Neural progenitor cell (in vitro differentiated cells): ENCODE measurements around the gene KCP.

Experiments
- EZH2phosphoT487 ChIP-seq: fragments of 200-600 bp; sonication (generic); IDR thresholded peaks from 2 replicates; pipeline ENCODE4 v1.6.1; 2017; ENCODE audit warnings: antibody characterized with exemption
- TF ChIP-seq, protein P1 (sequence below): fragments of 200-600 bp; sonication (generic); IDR thresholded peaks from 2 replicates; pipeline ENCODE4 v1.5.1; 2017; ENCODE audit warnings: antibody characterized with exemption, mild to moderate bottlenecking

DNA sequence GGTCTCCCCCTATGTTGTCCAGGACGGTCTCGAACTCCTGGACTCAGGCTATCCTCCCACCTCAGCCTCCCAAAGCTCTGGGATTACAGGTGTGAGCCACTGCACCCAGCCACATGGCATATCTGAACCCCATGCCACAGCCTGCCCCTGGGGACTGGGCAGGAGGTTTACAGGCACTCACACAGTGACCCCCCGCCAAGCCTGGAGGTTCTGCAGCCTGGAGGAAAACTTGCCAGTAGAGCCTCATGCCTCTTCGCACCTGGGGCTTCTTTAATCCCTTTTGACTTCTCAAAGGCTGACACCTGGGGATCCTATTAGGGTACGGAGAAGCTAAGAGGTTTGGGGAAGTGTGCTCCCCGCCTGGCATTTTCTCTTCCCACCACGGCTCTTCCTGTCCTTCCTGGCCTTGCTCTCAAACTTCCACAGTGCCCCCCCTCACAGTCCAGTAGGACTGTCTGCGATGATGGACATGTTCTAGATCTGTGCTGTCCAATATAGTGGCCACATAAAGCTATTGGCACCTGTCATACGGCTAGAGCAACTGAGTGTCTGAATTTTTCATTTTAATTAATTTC lies 11.4 kb upstream of the KCP start:
- TF ChIP-seq, protein P1, sequence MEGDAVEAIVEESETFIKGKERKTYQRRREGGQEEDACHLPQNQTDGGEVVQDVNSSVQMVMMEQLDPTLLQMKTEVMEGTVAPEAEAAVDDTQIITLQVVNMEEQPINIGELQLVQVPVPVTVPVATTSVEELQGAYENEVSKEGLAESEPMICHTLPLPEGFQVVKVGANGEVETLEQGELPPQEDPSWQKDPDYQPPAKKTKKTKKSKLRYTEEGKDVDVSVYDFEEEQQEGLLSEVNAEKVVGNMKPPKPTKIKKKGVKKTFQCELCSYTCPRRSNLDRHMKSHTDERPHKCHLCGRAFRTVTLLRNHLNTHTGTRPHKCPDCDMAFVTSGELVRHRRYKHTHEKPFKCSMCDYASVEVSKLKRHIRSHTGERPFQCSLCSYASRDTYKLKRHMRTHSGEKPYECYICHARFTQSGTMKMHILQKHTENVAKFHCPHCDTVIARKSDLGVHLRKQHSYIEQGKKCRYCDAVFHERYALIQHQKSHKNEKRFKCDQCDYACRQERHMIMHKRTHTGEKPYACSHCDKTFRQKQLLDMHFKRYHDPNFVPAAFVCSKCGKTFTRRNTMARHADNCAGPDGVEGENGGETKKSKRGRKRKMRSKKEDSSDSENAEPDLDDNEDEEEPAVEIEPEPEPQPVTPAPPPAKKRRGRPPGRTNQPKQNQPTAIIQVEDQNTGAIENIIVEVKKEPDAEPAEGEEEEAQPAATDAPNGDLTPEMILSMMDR = no peak
- TF ChIP-seq EZH2phosphoT487 = no peak
